OCI-LY7 (cell line): ENCODE measurements around the gene BMP5.

Experiments
- CTCF ChIP-seq: fragments of 200-600 bp; sonication (generic); conservative IDR thresholded peaks from 2 replicates; pipeline ENCODE4 v1.5.1; 2014; ENCODE audit warnings: mild to moderate bottlenecking, antibody characterized with exemption, low read length, moderate library complexity, mixed read lengths
- EZH2phosphoT487 ChIP-seq: fragments of 200-600 bp; sonication (generic); IDR thresholded peaks from 2 replicates; pipeline ENCODE4 v1.6.1; 2018; ENCODE audit warnings: low read depth, borderline replicate concordance, mild to moderate bottlenecking, mixed run types, antibody characterized with exemption, low read length, moderate library complexity, mixed read lengths

GRCh38 chr6:55917751-55918415 lies 42.5 kb upstream of the BMP5 start:
- TF ChIP-seq CTCF (no peak), EZH2phosphoT487 (no peak)
